Stimulated activated CD8-positive, alpha-beta memory T cell treated with anti-CD3 and anti-CD28 coated beads, Interleukin-15, amount 100 ng/mL, for 1 hour (primary cell): ENCODE results near the gene TBC1D1.
A peak's percentile ranks its signal among the peaks of the same experiment; 100 is the strongest.

Experiments used
- DNase-seq: peaks from one replicate; pipeline ENCODE4 v3.0.0-alpha.2; 2020; ENCODE audit warnings: low read depth

The TBC1D1 gene

DNA sequence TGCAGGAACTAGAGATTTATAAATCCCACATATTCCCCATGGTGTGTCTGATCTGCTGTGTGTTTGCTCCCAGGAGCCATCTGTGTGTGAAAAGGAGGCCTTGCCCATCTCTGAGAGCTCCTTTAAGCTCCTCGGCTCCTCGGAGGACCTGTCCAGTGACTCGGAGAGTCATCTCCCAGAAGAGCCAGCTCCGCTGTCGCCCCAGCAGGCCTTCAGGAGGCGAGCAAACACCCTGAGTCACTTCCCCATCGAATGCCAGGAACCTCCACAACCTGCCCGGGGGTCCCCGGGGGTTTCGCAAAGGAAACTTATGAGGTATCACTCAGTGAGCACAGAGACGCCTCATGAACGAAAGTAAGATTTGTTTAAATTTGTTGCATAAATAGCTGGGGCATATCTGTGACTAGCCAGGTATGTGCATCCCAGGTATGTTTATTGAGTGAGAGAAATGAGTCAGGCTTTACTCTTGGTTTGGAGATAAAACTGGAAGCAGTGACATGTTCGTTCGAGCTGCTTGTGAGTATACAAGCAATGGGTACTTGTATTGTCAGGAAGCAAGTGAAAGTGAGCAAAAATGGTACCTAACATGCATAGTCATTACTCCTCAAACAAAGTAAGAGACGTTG, 158.8 kb downstream of the TBC1D1 start:
- DNase-seq = no peak

DNA sequence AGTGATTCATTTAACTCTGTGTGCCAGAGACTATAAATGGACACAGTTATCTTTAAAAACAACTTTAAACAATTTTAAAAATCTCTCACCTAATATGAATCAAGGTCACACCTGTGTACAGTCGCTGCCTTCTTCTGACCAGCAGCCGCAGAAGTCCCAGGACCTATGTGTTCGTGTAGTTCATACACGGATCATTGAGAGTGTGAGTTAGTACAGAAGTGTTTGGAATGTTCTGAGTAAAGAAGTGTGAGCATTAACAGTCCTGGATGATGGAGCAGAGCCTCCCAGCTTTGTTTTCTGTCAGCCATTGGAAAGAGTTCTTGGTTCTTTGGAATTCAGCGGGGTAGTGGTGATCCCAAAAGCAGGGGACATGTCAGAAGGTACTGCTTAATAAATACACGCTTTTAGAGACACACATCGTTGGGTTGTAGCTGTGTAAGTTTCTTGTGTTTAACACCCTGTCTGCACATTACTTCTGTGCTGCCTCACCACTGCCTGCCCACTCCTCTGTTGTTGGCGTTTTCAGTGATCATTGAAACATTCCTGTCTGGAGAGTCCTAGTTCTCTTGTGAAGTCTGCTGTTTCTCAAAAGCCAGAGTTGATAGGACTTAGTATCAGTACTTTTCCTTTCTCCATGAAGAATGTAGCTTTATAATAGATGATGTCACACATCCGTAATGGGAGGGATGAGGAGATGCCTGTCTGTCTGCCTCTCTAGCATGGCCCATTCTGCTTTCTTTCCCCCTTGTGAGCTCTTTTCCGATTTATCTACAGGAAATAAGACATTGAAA, 159.9 kb downstream of the TBC1D1 start:
- DNase-seq = no peak

DNA sequence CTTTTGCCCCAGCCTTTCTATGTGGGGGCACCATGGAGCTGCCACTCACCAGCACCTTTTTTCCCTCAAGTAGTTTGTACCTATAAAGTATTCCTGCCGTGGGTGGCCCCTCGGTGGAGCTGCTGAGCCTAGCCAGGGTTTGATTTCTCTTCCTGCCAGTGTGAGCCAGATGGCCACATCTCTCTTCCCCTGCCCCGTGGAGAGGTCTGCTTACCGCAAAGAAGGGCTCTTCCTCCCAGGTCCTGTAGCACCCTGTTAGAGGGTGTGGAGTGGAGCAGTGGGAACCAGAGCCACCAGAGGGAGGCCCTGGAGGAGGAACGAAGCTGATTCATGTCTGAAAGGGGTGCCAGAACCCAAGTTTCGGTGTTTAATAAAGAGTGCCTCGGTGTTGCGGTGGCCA, 164.7 kb downstream of the TBC1D1 start:
- no peak for DNase-seq

DNA sequence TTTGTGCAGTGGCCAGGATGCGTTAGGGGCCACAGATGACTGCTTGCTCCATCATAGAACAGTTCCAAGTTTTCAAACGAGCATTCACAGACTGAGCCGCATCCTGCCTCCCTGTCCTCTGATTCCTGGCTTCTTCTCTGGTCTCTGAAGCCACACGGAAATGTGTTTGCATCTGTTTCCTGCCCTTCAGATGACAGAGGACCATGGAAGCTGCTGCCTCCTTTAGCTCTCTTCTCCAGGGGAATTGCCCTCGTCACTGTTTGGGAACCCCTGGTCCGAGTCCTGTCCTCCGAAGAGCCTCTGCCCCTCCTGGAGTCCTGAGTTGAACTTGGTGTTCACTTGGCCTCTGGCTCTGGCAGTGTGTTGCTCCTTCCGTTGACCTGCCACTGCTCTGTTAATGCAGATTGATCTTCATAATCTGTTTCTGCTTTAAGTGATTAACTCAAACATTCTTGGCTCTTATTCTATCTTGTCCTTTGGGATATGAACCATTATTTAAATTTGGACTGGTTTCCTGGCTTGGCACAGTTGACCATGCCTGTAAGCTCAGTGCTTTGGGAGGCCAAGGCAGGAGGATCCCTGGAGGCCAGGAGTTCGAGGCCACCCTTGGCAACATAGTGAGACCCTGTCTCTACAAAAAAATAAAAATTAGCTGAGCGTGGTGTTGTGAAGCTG, 165.3 kb downstream of the TBC1D1 start:
- no peak for DNase-seq

DNA sequence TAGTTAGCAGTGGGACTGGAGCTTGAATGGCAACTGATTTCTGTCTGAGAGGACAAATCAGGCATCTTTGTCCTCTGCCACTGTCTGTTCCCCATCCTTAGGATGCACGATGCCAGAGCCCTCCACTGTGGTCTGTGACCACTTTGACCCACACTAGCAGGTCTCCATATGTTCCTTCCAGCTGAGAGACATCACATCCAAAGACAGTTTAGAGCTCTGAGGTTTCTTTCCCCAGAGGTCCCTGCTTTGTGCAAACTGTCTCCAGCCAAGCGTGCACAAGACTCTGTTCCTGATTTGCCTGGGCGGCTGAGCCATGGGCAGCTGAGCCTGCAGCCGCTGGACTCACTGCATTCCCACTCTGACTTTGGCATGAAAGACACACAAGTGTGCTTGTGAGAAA, 167.3 kb downstream of the TBC1D1 start:
- DNase-seq = no peak

DNA sequence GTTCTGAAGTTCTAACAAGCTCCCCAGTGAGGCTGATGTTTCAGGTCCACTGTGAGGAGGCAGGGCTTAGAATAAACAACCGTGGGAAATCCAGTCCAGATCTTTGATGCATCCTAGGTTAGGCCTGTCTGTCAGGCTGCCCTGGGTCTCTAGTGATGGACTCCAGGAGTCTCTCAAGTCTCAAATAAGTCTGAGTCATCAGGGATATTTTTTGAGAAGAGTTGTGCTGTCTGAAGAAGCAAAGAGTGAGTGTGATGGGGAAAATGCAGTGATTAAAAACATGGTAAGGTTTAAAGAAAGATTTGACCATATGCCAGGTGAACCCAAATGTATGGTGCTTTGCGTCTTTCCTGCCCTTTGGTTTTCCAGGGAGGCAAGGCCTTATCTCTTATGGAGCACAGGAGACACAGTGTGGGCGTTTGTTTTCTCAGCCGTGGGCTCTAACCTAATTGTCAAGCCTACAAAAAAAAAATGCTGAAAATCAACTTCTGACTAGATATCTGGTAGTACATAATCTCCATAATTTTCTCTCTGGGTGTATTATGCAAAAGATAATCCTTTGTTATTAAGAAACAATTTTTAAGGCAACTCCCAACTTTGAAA, 170.0 kb downstream of the TBC1D1 start:
- no peak for DNase-seq

DNA sequence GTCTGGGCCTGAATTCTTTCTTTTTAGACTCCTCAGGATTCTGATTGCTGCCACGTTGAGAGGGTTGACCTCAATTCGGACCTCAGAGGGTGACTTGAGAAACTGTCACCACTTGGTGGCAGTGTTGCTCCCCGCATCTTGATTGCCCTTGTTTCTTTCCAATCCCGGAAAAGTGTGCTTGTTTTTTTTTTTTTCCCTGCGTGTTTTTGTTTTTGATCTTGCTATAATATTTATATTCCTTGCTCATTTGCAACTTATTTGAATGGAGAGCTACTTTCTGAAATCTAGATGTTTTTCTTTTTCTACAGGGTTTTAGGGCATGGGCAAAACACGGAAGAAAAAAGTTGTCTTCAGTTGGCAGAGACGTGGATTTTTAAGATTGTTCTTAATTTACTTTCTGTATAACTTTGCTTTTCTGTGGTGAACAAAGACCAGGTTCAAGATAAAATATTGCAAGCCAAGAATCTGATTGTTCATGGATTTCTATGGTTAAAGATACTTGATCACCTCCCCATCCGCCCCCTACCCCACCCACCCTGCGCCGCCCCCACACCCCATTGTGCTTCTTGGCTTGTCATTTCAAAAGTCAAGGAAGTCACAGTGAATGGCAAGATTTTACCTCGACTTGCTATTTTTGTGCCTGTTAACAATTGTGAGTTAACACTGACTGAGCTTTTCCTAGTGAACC, 171.3 kb downstream of the TBC1D1 start:
- peak; percentile 34 for DNase-seq

DNA sequence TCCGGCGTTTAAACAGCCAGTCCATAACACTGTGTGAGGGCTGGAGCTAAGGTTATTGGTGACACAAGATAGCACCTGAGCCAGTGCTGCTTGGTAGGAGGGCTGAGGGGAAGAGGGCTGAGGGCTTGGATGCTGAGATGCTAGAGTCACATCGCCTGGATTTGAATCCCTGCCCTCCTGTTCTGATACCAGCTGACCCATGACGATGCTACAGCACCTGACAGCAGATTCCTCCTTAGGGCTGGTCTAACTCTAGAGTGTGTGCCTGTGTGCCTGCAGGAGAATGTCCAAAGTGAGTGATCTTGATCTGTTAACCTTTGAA, 171.9 kb downstream of the TBC1D1 start:
- no peak for DNase-seq

DNA sequence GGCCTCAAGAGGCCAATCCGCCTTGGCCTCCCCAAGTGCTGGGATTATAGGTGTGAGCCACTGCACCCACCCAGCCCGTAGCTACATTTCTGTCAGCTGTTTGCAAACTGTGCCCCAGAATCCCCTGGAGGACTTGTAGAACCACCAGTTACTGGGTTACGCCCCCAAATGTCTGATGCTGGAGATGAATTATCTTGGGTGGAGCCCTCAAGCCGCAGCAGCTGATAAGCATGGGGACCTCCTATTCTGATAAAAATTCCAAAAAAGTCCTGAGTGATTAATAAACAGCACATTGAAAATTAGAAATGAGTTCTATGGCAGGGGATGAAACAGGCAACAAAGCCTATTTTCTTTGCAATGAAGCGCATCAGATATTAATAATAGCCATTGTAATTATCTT, 174.3 kb downstream of the TBC1D1 start:
- no peak for DNase-seq

DNA sequence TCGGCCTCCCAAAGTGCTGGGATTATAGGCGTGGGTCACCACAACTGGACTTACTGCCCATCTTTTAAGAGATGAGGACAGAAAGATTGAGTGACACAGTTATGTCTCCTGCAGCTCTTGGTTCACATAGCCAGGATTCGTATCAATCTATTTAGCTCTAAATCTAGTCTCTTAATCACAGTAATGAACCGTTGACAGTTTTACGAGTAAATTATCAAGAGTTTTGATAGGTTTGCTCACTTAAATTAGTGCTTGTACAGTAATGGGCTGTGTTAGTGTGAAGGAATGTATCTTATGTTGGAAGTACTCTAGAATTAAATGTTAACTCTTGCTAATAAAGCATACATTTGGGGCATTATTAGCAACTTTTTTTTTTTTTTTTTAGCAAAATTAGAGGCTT, 175.0 kb downstream of the TBC1D1 start:
- DNase-seq = no peak

DNA sequence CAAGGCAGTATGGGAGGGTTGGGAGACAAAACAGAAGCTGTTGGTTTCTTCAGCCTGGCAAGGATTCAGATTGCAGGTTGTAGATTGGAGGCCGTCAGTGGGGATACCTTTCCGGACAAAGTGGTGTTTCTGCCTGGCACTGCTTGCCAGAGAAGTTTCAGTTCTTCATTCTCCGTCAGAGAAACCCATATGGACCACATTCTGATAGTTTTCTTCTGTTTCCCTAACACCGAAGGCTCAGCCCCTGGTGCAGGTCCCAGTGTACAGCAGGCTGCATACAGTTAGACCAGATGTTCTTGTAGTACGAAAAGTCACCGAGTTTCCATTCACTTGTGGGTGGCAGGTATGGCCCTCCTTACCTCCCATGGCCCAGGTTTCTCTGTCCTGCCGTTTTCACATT, 176.6 kb downstream of the TBC1D1 start:
- no peak for DNase-seq

DNA sequence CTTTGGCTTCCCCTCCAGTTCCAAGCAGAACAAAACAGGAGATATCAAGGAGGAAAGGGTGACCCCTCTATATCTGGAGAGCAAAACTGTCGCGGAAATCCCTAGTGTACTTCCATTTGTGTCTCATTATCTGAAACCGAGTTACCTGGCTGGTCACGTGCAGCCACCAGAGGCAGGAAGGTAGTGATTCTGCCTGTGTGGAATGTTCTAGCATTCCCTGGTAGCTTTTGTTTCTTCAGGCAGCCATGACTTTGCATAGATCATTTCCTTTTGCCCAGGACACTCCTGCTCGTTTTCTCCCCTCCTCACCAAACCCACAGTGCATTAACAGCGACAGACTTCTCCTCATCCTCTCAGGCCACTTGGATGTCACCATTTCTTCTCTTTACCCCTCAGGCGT, 177.2 kb downstream of the TBC1D1 start:
- DNase-seq = no peak

DNA sequence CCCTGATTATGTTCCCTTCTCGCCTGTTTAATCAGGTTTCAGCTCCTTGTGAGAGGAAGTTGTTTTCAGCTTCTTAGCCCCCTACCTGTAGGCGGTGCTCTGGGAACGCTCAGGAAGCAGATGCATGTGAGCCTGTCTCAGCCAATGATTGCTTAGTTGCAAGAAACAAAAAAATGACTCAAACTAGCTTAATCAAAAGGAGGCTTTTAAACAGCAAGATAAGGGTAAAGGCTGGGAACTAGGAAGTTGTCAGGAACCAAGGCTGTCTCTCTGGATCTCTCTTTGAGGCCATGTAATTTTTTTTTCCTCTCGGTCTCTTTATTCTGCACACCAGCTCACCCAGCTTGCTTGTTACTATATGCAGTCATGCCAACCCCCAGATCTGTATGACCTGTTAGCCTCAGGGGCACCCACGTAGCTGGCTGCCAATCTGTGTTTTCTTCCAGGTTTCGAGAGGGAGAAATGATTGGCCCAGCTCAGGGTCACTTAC, 178.4 kb downstream of the TBC1D1 start:
- DNase-seq = no peak

DNA sequence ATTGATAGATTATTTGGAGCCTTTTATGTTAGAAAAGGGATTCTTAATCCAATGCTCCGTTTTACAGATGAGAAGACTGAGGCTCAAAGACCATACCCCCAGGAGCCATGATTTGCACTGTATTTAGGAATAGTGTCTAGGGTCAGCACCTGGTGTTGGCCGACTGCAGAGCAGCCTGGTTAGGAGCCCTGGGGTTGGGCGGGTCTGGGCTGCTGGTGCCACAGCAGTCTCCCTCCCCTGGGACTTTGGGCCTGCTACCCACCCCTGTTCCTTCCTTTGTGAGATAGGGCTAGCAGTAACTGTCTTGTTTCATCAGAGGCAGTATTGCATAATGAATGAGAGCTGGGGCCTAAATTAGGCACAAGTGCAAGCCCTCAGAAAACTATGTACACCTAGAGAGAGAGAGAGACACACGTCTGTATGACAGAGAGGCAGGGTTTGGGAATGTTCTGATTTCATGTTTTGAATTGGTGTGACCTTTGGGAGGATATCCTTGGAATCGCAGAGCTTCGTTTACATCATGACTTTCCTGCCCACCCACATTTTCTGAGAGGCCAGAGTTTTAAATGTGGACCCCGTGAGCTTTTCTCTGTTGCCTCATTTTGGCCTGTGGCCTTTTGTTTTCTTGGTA, 181.0 kb downstream of the TBC1D1 start:
- no peak for DNase-seq

DNA sequence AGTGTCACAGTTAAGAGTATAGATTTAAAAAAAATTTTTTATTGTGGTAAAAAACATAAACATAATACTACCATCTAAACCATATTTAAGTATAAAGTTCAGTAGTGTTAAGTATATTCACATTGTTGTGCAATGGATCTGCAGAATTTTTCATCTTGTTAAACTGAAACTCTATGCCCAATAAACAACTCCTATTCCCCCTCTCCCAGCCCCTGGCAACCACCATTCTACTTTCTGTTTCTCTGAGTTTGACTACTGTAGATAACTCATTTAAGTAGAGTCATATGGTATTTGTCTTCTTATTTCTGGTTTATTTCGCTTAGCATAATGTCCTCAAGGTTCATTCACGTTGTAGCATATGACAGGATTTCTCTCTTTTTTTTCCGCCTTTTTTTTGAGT, 181.7 kb downstream of the TBC1D1 start:
- DNase-seq = no peak

DNA sequence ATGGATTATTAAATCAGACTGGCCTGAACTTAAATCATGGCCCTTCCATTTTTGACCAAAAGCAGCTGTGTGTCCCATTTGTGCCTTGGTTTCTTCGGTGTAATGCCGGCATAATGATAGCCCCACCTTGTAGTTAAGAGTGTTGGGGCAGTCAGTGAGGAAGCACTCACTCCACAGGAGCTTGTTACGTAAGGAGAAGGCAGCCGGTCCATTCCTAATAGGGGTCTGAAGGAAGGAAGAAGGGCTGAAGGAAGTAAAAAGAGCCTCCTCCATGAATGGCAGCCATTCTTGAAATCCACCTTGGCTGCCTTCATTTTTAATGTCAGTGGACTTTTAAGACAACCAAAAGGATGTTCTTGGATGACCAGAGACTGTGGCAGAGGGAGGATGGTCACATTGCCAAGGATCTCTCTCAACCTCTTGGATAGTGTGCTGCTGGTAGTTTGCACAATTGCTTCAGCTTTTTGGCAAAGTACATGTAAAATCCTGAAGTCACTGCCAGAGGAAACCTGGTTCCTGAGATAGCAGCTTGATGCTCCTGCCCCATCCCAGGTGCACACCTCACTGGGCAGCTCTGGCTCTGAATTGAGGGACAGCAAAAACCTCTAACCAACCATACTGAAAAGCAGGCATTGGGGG, 182.8 kb downstream of the TBC1D1 start:
- DNase-seq = no peak

DNA sequence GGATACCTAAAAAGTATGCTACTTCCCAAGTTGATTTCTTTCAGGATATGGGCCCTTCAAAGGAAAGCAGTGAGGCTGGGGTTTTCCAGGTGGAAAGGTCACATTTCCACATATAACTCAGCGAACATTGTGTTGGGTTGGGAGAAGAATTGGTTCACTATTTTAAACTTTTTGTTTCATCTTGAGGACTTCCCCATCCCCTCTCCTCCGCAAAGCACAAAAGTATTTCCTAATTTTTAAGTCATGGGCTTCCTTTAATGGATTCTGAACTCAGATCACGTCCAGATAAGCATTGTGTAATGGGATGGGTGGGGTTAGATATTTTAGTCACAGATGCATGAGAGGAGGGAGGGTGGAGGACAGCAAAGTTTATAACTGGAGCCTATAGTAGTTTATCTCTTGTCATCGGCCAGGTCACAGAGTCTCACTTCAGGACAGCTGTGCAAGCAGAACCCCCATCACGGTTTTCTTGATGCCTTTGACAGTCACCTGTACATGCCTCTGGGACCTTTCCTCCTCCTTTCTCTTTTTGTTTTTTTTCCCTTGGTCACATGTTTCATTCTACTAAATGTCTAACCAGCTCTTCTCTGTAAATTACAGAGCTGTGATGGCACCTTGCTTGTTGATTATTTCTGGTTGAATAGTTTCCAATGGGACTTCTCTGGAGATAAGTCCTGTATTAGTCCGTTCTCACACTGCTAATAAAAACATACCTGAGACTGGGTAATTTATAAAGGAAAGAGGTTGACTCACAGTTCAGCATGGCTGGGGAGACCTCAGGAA, 184.7 kb downstream of the TBC1D1 start:
- DNase-seq = no peak

DNA sequence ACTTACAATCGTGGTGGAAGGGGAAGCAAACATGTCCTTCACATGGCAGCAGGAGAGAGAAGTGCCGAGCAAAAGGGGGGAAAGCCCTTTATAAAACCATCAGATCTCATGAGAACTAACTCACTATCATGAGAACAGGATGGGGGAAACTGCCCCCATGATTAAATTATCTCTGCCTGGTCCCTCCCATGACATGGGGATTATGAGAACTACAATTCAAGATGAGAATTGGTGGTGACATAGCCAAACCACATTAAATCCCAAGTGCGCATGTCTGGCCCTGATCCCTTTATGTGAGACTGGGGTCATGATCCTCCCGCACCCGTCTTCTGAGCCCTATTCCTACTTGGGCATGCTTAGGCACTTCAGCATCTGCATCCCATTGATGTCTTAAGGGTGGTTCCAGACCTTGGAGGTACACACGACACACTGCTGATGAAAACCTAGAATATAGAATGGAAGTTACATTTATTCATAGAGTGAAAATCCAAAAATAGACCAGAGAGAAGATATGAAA, 185.3 kb downstream of the TBC1D1 start:
- no peak for DNase-seq

DNA sequence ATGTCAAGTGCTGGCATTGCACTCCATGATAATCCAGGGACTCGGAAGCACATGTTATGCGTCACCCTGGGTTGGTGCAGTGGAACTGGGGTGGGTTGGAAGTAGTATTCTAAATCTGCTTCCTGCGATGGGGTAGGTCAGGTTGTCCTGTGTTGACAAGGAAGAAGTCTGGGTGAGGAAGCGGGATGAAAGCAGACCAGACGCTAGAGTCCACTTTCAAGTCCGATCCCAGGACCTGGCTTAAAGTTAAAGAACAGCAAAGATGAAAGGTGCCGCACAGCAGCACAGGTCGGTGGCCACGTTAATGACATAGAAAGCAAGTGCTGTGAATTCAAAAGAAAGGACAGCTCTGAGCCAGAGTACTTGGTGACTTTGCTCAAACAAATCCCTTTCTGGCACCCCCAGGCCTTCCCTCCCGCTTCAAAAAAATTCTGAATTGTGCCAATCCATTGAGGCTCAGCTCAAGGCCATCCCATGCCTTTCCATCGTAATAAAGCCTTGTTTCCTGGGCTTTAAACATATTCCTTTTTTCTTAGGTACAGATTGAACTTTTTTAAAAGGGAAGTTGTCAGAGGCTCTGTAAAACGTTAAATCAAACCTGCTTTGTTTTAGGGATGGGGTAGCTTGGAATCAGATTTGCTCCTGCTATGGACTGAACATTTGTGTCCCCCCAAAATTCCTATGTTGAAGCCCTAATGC, 187.1 kb downstream of the TBC1D1 start:
- no peak for DNase-seq
